Ovary (tissue), 9 donors: Measurements from ENCODE around the gene AP2S1. TPM values are rescaled to one million over a fixed set of nuclear protein-coding genes. Genes with fewer than 3 reads are reported as not detected.

Source experiments
- DNase-seq, 5 donors: peaks; one replicate each; pipeline ENCODE4 v3.0.0-alpha.2; 2019 to 2020
- H3K27ac ChIP-seq, 2 donors: fragments of 200-600 bp; one replicate each; pipeline versions ENCODE4 v1.5.1 to v1.8.0; 2019 to 2022
- H3K27me3 ChIP-seq: fragments of 200-600 bp; one replicate; pipeline ENCODE4 v1.8.0; 2022
- H3K36me3 ChIP-seq: fragments of 200-600 bp; sonication (generic); one replicate; pipeline ENCODE4 v1.5.1; 2019
- H3K4me1 ChIP-seq: one replicate; pipeline ENCODE4 v1.8.1; 2013; ENCODE audit warnings: mild to moderate bottlenecking, moderate library complexity; ENCODE audit not compliant: insufficient read depth
- H3K4me3 ChIP-seq: fragments of 200-600 bp; sonication (generic); one replicate; pipeline ENCODE4 v1.5.1; 2017
- H3K9me3 ChIP-seq, 2 donors: fragments of 200-600 bp in 1 of 2; sonication (generic) in 1 of 2; one replicate each; pipeline versions ENCODE4 v1.5.1 to v1.8.1; 2013 to 2019; ENCODE audit warnings: mild to moderate bottlenecking in 1 of 2, moderate library complexity in 1 of 2
- EP300 ChIP-seq: sonication (generic); formaldehyde crosslinking; IDR thresholded peaks from one replicate; pipeline ENCODE4 v1.6.1; 2017; ENCODE audit warnings: antibody characterized with exemption
- POLR2A ChIP-seq: fragments of 450-650 bp; IDR thresholded peaks from one replicate; pipeline ENCODE4 v1.6.1; 2017; ENCODE audit warnings: antibody characterized with exemption, mild to moderate bottlenecking, moderate library complexity
- WGBS, 3 donors: extraction: QIAGEN DNeasy Blood & Tissue Kit in 1 of 3; methylation state at CpG; one replicate each; pipeline versions ENCODE4 v1.1.5 to v1.1.7; 2013 to 2017; 5-methylcytosine and 5-hydroxymethylcytosine counted together
- intact Hi-C, 4 donors: fragments of 100-400 bp; cut with DNase I; formaldehyde crosslinking; loops; one replicate each; pipeline versions ENCODE4 v1.11.0 to v1.15.1; 2022 to 2023
- polyA plus RNA-seq, 2 donors: library from polyadenylated mRNA; stranded (reverse); fragments of 200-250 nt in 1 of 2; fragments of 350-450 nt in 1 of 2; fragmentation: Illumina TruSeq in 1 of 2; extraction: RNeasy Lipid Tissue Mini Kit (QIAGEN cat#74804) in 1 of 2; gene quantifications; one replicate each; pipeline ENCODE4 v1.2.3, GENCODE V29; 2013 to 2014
- total RNA-seq, 7 donors: library from RNA; depleted of rRNA in 2 of 7; stranded (reverse); fragments of >200 nt in 2 of 7; fragmentation: NEBNext Ultra II Directional in 3 of 7; extraction: Animal tissue kit (Norgen Biotek cat#: 25700) in 3 of 7; gene quantifications; one replicate each; pipeline versions ENCODE4 v1.1.0 to v1.2.4, GENCODE V29; 2016 to 2023
- TF ChIP-seq, protein P1 (sequence below), 3 donors: fragments of 450-650 bp in 2 of 3; fragments of 200-600 bp in 1 of 3; IDR thresholded peaks; one replicate each; pipeline versions ENCODE4 v1.5.1 to v1.8.0; 2016 to 2022; ENCODE audit warnings: antibody characterized with exemption in 3 of 3, mild to moderate bottlenecking in 1 of 3
- donor health status: DM: no; HTN: no; CAD: no; lungs with moderate emphysema.
- donor health status: DM: no; HTN: no; CAD: no.
- donor health status: Bipolar disorder and iron deficiency.
- donor health status: DM: yes; HTN: yes; CAD: no.
- donor health status: DM: no; HTN: no; CAD: no.
- donor health status: DM: yes; HTN: yes; CAD: no.

The AP2S1 gene
- total and polyA plus RNA-seq, 9 donors: 39.9 to 86.3 (median 57.0) TPM

DNA sequence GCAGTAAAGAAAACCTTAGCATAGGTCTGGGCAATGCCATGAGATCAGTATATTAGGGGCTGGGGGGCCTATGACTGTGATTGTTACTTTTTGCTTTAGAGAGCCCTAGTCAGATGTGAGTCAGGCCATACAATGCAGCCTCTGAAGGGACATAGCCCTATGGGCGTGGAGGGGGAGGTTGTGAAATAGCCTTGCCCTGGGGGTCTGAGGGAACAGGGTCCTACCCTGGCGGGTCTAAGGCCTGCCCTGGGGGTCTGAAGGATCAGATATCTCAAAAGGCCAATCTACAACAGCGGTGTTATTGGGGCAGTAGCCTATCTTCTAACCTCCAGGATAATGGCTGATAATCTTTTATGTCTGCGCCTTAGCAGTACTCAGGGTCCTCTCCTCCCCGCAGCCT lies 48.5 kb downstream of the AP2S1 start:
- intact Hi-C loops: no loop called here
- no peaks in the 10 kb centered on the region for H3K27me3 ChIP-seq
- no peak for DNase-seq
- H3K4me1 ChIP-seq: no peaks in the 10 kb centered on the region
- H3K27ac ChIP-seq: no peak overlapping the region
- 90 to 97% (median 95%) methylated on average over 5 of the region's 5 CpGs for WGBS, 3 donors
- H3K9me3 ChIP-seq: no peaks in the 10 kb centered on the region
- H3K4me3 ChIP-seq: no peak overlapping the region
- no peaks in the 10 kb centered on the region for H3K36me3 ChIP-seq
- TF ChIP-seq, protein P1, sequence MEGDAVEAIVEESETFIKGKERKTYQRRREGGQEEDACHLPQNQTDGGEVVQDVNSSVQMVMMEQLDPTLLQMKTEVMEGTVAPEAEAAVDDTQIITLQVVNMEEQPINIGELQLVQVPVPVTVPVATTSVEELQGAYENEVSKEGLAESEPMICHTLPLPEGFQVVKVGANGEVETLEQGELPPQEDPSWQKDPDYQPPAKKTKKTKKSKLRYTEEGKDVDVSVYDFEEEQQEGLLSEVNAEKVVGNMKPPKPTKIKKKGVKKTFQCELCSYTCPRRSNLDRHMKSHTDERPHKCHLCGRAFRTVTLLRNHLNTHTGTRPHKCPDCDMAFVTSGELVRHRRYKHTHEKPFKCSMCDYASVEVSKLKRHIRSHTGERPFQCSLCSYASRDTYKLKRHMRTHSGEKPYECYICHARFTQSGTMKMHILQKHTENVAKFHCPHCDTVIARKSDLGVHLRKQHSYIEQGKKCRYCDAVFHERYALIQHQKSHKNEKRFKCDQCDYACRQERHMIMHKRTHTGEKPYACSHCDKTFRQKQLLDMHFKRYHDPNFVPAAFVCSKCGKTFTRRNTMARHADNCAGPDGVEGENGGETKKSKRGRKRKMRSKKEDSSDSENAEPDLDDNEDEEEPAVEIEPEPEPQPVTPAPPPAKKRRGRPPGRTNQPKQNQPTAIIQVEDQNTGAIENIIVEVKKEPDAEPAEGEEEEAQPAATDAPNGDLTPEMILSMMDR (IDR thresholded peaks at IDR 0.05): no peak
- TF ChIP-seq POLR2A (no peak), EP300 (no peak)

DNA sequence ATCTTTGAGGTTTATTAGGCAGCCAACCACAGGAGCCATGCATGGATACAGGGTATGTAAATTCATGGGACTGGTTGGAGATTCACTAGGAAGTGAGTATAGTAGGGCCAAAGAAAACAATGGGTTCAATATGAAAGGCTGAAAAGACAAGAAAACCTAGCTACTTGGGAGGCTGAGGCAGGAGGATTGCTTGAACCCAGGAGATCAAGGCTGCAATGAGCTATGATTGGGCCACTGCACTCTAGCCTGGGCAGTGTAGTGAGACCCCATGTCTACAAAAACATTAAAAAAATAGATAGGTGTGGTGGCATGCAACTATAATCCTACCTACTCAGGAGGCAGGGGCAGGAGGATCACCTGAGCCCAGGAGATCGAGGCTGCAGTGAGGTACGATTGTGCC lies 51.9 kb downstream of the AP2S1 start:
- TF ChIP-seq, protein P1 (IDR thresholded peaks at IDR 0.05): no peak
- TF ChIP-seq EP300: no peak
- no peak for TF ChIP-seq POLR2A
- H3K9me3 ChIP-seq: no peaks in the 10 kb centered on the region
- DNase-seq: no peak
- no peaks in the 10 kb centered on the region for H3K36me3 ChIP-seq
- intact Hi-C loops: no loop called here
- H3K27ac ChIP-seq: no peak overlapping the region
- no peak overlapping the region for H3K4me3 ChIP-seq
- peaks cover 3% of the 10 kb centered on the region for H3K4me1 ChIP-seq
- H3K27me3 ChIP-seq: no peaks in the 10 kb centered on the region
- 96 to 98% (median 97%) methylated on average over 2 of the region's 2 CpGs for WGBS, 3 donors

DNA sequence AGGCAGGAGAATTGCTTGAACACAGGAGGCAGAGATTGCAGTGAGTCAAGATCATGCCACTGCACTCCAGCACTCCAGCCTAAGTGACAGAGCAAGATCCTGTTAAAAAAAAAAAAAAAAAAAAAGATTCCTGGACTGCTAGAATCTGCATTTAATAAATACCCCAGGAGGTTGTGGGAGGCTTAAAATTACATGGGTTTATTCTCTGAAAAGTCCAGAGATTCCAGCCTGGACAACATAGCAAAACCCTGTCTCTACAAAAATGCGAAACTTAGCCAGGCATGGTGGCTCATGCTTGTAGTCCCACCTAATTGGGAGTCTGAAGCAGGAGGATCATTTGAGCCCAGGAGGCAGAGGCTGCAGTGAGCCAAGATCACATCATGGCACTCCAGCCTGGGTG lies 52.8 kb downstream of the AP2S1 start:
- no peak for DNase-seq
- no peak for TF ChIP-seq EP300
- TF ChIP-seq, protein P1 (IDR thresholded peaks at IDR 0.05): no peak
- no peak for TF ChIP-seq POLR2A
- Histone ChIP-seq H3K27ac (no peak overlapping the region), H3K4me1 (peaks cover 3% of the 10 kb centered on the region), H3K9me3 (no peaks in the 10 kb centered on the region), H3K27me3 (no peaks in the 10 kb centered on the region), H3K4me3 (no peak overlapping the region), H3K36me3 (no peaks in the 10 kb centered on the region)
- intact Hi-C loops: no loop called here
- WGBS, 3 donors: 96 to 100% (median 100%) methylated on average over 1 of the region's 1 CpG

DNA sequence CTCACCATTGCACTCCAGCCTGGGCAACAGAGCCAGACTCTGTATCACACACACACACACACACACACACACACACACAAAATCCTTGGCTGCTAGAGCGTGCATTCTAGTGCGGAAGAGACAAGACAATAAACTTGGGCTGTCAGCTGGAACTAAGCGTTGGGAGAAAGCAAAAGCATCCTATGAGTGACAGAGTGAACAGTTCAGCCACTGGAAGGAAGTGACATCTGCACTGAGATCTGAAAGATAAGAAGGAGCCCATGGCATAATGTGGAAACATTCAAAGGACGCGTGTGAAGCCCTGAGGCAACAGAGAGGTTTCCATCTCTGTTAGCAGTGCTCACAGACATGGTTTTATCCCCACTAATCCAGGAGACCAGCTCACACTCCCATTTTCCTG lies 58.7 kb downstream of the AP2S1 start:
- intact Hi-C loops: no loop called here
- no peak for DNase-seq
- TF ChIP-seq, protein P1 (IDR thresholded peaks at IDR 0.05): no peak
- TF ChIP-seq POLR2A (no peak), EP300 (no peak)
- no peaks in the 10 kb centered on the region for H3K9me3 ChIP-seq
- peaks cover 3% of the 10 kb centered on the region for H3K4me1 ChIP-seq
- WGBS, 3 donors: 68 to 73% (median 69%) methylated on average over 5 of the region's 5 CpGs
- H3K27ac ChIP-seq: no peak overlapping the region
- H3K36me3 ChIP-seq: no peaks in the 10 kb centered on the region
- H3K27me3 ChIP-seq: no peaks in the 10 kb centered on the region
- H3K4me3 ChIP-seq: no peak overlapping the region

DNA sequence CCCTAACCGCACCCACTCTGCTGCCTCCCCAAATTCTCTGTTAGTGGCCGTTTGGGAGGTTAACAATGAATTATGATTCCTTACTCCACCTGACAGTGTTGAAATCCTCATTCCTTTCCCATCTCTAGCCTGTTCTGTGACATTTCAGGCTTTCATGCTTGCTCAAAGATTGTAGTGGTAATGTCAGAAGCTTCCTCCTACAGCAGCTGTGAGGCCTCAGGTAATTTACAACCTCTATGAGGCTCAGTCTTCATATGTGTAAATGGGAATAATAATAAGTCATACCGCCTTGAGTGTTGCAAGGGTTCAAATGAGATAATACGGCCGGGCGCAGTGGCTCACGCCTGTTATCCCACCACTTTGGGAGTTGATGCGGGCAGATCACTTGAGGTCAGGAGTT lies 61.3 kb downstream of the AP2S1 start:
- 86 to 89% (median 89%) methylated on average over 8 of the region's 8 CpGs for WGBS, 3 donors
- H3K9me3 ChIP-seq: no peaks in the 10 kb centered on the region
- H3K27me3 ChIP-seq: no peaks in the 10 kb centered on the region
- peaks cover 11% of the 10 kb centered on the region for H3K4me1 ChIP-seq
- TF ChIP-seq POLR2A: no peak
- intact Hi-C loops: no loop called here
- no peak overlapping the region for H3K27ac ChIP-seq
- no peaks in the 10 kb centered on the region for H3K36me3 ChIP-seq
- no peak overlapping the region for H3K4me3 ChIP-seq
- DNase-seq: no peak
